Suprapubic skin (tissue), 4 donors: ENCODE data around the gene ANKRD31.

ENCODE experiments used
- POLR2A ChIP-seq, 2 donors: fragments of 450-650 bp; IDR thresholded peaks; one replicate each; pipeline ENCODE4 v1.6.1; 2017; ENCODE audit warnings: antibody characterized with exemption in 2 of 2, mild to moderate bottlenecking in 2 of 2, moderate library complexity in 2 of 2
- POLR2AphosphoS5 ChIP-seq, 3 donors: sonication (generic); formaldehyde crosslinking; IDR thresholded peaks; one replicate each; pipeline ENCODE4 v1.6.1; 2017; ENCODE audit warnings: antibody characterized with exemption in 3 of 3
- TF ChIP-seq, protein P1 (sequence below), 2 donors: fragments of 200-600 bp in 1 of 2; fragments of 450-650 bp in 1 of 2; sonication (generic) in 1 of 2; IDR thresholded peaks; one replicate each; pipeline ENCODE4 v1.5.1; 2016 to 2019; ENCODE audit warnings: antibody characterized with exemption in 2 of 2, mild to moderate bottlenecking in 1 of 2, moderate library complexity in 1 of 2

GRCh38 chr5:75051217-75051751 is 185.4 kb downstream of the ANKRD31 start:
- no peak for TF ChIP-seq POLR2A (IDR thresholded peaks at IDR 0.05)
- TF ChIP-seq, protein P1, sequence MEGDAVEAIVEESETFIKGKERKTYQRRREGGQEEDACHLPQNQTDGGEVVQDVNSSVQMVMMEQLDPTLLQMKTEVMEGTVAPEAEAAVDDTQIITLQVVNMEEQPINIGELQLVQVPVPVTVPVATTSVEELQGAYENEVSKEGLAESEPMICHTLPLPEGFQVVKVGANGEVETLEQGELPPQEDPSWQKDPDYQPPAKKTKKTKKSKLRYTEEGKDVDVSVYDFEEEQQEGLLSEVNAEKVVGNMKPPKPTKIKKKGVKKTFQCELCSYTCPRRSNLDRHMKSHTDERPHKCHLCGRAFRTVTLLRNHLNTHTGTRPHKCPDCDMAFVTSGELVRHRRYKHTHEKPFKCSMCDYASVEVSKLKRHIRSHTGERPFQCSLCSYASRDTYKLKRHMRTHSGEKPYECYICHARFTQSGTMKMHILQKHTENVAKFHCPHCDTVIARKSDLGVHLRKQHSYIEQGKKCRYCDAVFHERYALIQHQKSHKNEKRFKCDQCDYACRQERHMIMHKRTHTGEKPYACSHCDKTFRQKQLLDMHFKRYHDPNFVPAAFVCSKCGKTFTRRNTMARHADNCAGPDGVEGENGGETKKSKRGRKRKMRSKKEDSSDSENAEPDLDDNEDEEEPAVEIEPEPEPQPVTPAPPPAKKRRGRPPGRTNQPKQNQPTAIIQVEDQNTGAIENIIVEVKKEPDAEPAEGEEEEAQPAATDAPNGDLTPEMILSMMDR (IDR thresholded peaks at IDR 0.05), result no peak
- TF ChIP-seq POLR2AphosphoS5 (IDR thresholded peaks at IDR 0.05), result no peak
